HCT116 (cell line): ENCODE data around the gene LRRTM3. TPM values are rescaled to one million over a fixed set of nuclear protein-coding genes. Genes with fewer than 3 reads are reported as not detected.

Experiments used
- ATAC-seq: fragments of 200-7000 bp; cut with Tn5 transposase; 2 replicates; pipeline ENCODE4 v1.9.1; 2020; ENCODE audit warnings: mild to moderate bottlenecking, moderate library complexity
- BruUV-seq: library from RNA; stranded (reverse); fragments of 400-500 nt; replicated peaks from 2 replicates; lab custom pipeline; 2021; lab: Mats Ljungman, UMichigan
- CTCF ChIA-PET: fragments of 300-600 bp; sonication (Branson Sonifier 250); formaldehyde crosslinking; loops from one replicate; lab custom pipeline; 2021; ENCODE audit warnings: antibody characterized with exemption; lab: Charles Lee
- POLR2A ChIA-PET: fragments of 300-600, 350-600 bp; sonication (Branson Sonifier 250); formaldehyde crosslinking; loops from one replicate; lab custom pipeline; 2021; ENCODE audit warnings: antibody characterized with exemption; lab: Charles Lee
- RAD21 ChIA-PET, 2 experiments: fragments of 300-600 bp; sonication (Branson Sonifier 250); formaldehyde crosslinking; loops; one replicate each; lab custom pipeline; 2023; ENCODE audit warnings: low total read pairs in 2 of 2; ENCODE audit not compliant: uncharacterized antibody in 2 of 2, unreplicated experiment in 2 of 2, low non-redundant PET in 1 of 2; lab: Charles Lee
- DNase-seq: peaks from one replicate; pipeline ENCODE4 v3.0.0-alpha.2; 2010; ENCODE audit warnings: low read depth, low spot score
- H2AFZ ChIP-seq: fragments of 200-600 bp; shearing (Covaris generic), sonication (generic); 2 replicates; pipeline ENCODE4 v1.6.1; 2017; ENCODE audit warnings: low read depth, mixed run types, mixed read lengths, antibody characterized with exemption, low read length; ENCODE audit not compliant: poor library complexity, severe bottlenecking
- H3K27ac ChIP-seq: 2 replicates; pipeline ENCODE4 v1.5.1; 2012; ENCODE audit warnings: low read depth, low read length
- H3K27me3 ChIP-seq: fragments of 200-600 bp; sonication (generic); 2 replicates; pipeline ENCODE4 v1.6.1; 2016; ENCODE audit warnings: mixed run types, low read length, mixed read lengths; ENCODE audit not compliant: insufficient read depth
- H3K36me3 ChIP-seq, 2 experiments: fragments of 200-500 bp in 1 of 2; fragments of 200-600 bp in 1 of 2; sonication (Bioruptor generic) in 1 of 2; sonication (generic) in 1 of 2; 2 replicates each; pipeline versions ENCODE4 v1.5.1 to v1.6.1; 2014 to 2016; ENCODE audit warnings: low read length in 2 of 2, inconsistent platforms in 1 of 2, mixed read lengths in 1 of 2, mixed run types in 1 of 2; ENCODE audit not compliant: insufficient read depth in 2 of 2, control insufficient read depth in 1 of 2
- H3K4me1 ChIP-seq, 2 experiments: fragments of 200-600 bp in 1 of 2; sonication (generic) in 1 of 2; 2 replicates each; pipeline versions ENCODE4 v1.5.1 to v1.6.1; 2012 to 2017; ENCODE audit warnings: low read length in 2 of 2, inconsistent platforms in 1 of 2, mild to moderate bottlenecking in 1 of 2, mixed read lengths in 1 of 2, mixed run types in 1 of 2, moderate library complexity in 1 of 2; ENCODE audit not compliant: insufficient read depth in 2 of 2, control insufficient read depth in 1 of 2
- H3K4me2 ChIP-seq: fragments of 200-600 bp; sonication (generic); 2 replicates; pipeline ENCODE4 v1.6.1; 2017; ENCODE audit warnings: mixed run types, low read length, mixed read lengths
- H3K4me3 ChIP-seq, 2 experiments: fragments of 200-600 bp in 1 of 2; sonication (generic) in 1 of 2; replicated peaks in 1 of 2; 2 replicates each; pipeline ENCODE4 v1.5.1; 2011 to 2016; ENCODE audit warnings: low read length in 2 of 2, control low read depth in 1 of 2, low read depth in 1 of 2, mild to moderate bottlenecking in 1 of 2, mixed read lengths in 1 of 2, mixed run types in 1 of 2
- H3K79me2 ChIP-seq: fragments of 200-600 bp; sonication (generic); 2 replicates; pipeline ENCODE4 v1.6.1; 2017; ENCODE audit warnings: mild to moderate bottlenecking, mixed run types, low read length, moderate library complexity, mixed read lengths; ENCODE audit not compliant: insufficient read depth
- H3K9ac ChIP-seq: fragments of 200-600 bp; sonication (generic); 2 replicates; pipeline ENCODE4 v1.6.1; 2016; ENCODE audit warnings: low read length, mixed read lengths
- H3K9me2 ChIP-seq: fragments of 200-600 bp; sonication (generic), shearing (Covaris generic); 2 replicates; pipeline ENCODE4 v1.6.1; 2017; ENCODE audit warnings: mixed run types, mild to moderate bottlenecking, moderate library complexity; ENCODE audit not compliant: insufficient read depth
- H3K9me3 ChIP-seq, 2 experiments: fragments of 200-500 bp in 1 of 2; fragments of 200-600 bp in 1 of 2; sonication (Bioruptor generic) in 1 of 2; sonication (generic) in 1 of 2; 2 replicates each; pipeline ENCODE4 v1.6.1; 2014 to 2017; ENCODE audit warnings: low read length in 2 of 2, mixed read lengths in 2 of 2, inconsistent platforms in 1 of 2, low read depth in 1 of 2, mild to moderate bottlenecking in 1 of 2, mixed run types in 1 of 2, moderate library complexity in 1 of 2; ENCODE audit not compliant: control insufficient read depth in 1 of 2, insufficient read depth in 1 of 2
- H4K20me1 ChIP-seq: fragments of 200-600 bp; sonication (generic), shearing (Covaris generic); 2 replicates; pipeline ENCODE4 v1.6.1; 2017; ENCODE audit warnings: mixed run types, mild to moderate bottlenecking, moderate library complexity; ENCODE audit not compliant: insufficient read depth
- CEBPB ChIP-seq: IDR thresholded peaks from 2 replicates; pipeline ENCODE4 v1.6.1; 2012; ENCODE audit warnings: low read depth
- EGR1 ChIP-seq: IDR thresholded peaks from 2 replicates; pipeline ENCODE4 v1.6.1; 2012; ENCODE audit warnings: low read depth
- EZH2 ChIP-seq: fragments of 200-600 bp; sonication (generic); IDR thresholded peaks from 2 replicates; pipeline ENCODE4 v1.6.1; 2017; ENCODE audit warnings: antibody characterized with exemption, mixed run types
- FOSL1 ChIP-seq: IDR thresholded peaks from 2 replicates; pipeline ENCODE4 v1.6.1; 2012; ENCODE audit warnings: low read depth
- MAX ChIP-seq: IDR thresholded peaks from 2 replicates; pipeline ENCODE4 v1.6.1; 2012
- POLR2A ChIP-seq: IDR thresholded peaks from 2 replicates; pipeline ENCODE4 v1.7.0; 2011; ENCODE audit warnings: borderline replicate concordance; ENCODE audit not compliant: insufficient read depth, insufficient read length; ENCODE audit errors: extremely low read depth
- POLR2AphosphoS5 ChIP-seq: IDR thresholded peaks from 2 replicates; pipeline ENCODE4 v1.6.1; 2011; ENCODE audit warnings: mild to moderate bottlenecking, low read depth, low read length, moderate library complexity
- RAD21 ChIP-seq: IDR thresholded peaks from 2 replicates; pipeline ENCODE4 v1.6.1; 2012; ENCODE audit warnings: low read depth, mild to moderate bottlenecking
- SRF ChIP-seq: IDR thresholded peaks from 2 replicates; pipeline ENCODE4 v1.6.1; 2012; ENCODE audit warnings: low read depth
- TCF7L2 ChIP-seq: IDR thresholded peaks from 2 replicates; pipeline ENCODE4 v1.7.0; 2011; ENCODE audit warnings: borderline replicate concordance, inconsistent platforms; ENCODE audit not compliant: insufficient read depth, insufficient read length; ENCODE audit errors: extremely low read depth
- YY1 ChIP-seq: IDR thresholded peaks from 2 replicates; pipeline ENCODE4 v1.6.1; 2011; ENCODE audit warnings: low read length, low read depth, moderate library complexity, mild to moderate bottlenecking; ENCODE audit not compliant: insufficient replicate concordance; ENCODE audit errors: extremely low read depth
- intact Hi-C: fragments of 100-400 bp; cut with micrococcal nuclease; formaldehyde crosslinking; loops from 2 replicates; pipeline ENCODE4 v1.10.0; 2022
- total RNA-seq: library from RNA; stranded (reverse); gene quantifications from one replicate; pipeline ENCODE4 v1.2.1, GENCODE V29; 2021; ENCODE audit not compliant: unreplicated experiment

Gene LRRTM3
- total RNA-seq, 1 experiment from 2014 or later, result not detected

- no peak for TF ChIP-seq EGR1
- TF ChIP-seq SRF, result no peak
- TF ChIP-seq TCF7L2, result no peak
- no peak for TF ChIP-seq MAX
- TF ChIP-seq RAD21, result no peak
- no peaks in the 10 kb centered on the region for H3K79me2 ChIP-seq
- intact Hi-C loops, result loop anchor here (10.0 kb wide), 1 partner anchor 290 kb away; no protein-coding TSS in a partner anchor
- H3K27ac ChIP-seq, result no peak overlapping the region
- no TSS peak for BruUV-seq
- H4K20me1 ChIP-seq, result no peaks in the 10 kb centered on the region
- H3K9me2 ChIP-seq, result no peaks in the 10 kb centered on the region
- no peak overlapping the region for H3K9ac ChIP-seq
- H3K4me1 ChIP-seq, result no peaks in the 10 kb centered on the region
- H3K4me2 ChIP-seq, result no peak overlapping the region
- ATAC-seq (no peak), DNase-seq (no peak)
- CTCF ChIA-PET, result interaction anchor here (1.2 to 1.5 kb wide), 4 partner anchors 8 to 596 kb away, joined by 3 to 8 read pairs (median 4); no protein-coding TSS in a partner anchor
- no peak overlapping the region for H3K4me3 ChIP-seq
- no peaks in the 10 kb centered on the region for H3K36me3 ChIP-seq
- no peaks in the 10 kb centered on the region for H3K9me3 ChIP-seq
- no peaks in the 10 kb centered on the region; the same call in 1 of the 2 replicates for H3K27me3 ChIP-seq
- H2AFZ ChIP-seq, result no peak overlapping the region
- POLR2A ChIA-PET, result no interaction called here
- RAD21 ChIA-PET, result no interaction called here
Measured at GRCh38 chr10:66924674-66925345, 1.0 kb upstream of the LRRTM3 start.

- CTCF ChIA-PET, result interaction anchor here (0.6 to 1.5 kb wide), 6 partner anchors 9 to 888 kb away, joined by 3 to 8 read pairs (median 4); no protein-coding TSS in a partner anchor
- H3K36me3 ChIP-seq, result no peaks in the 10 kb centered on the region
- no peaks in the 10 kb centered on the region for H3K4me1 ChIP-seq
- intact Hi-C loops, result loop anchor here (10.0 kb wide), 1 partner anchor 291 kb away; no protein-coding TSS in a partner anchor
- no TSS peak for BruUV-seq
- no peak overlapping the region for H3K27ac ChIP-seq
- H4K20me1 ChIP-seq, result no peaks in the 10 kb centered on the region
- H3K9me2 ChIP-seq, result no peaks in the 10 kb centered on the region
- POLR2A ChIA-PET, result no interaction called here
- no peaks in the 10 kb centered on the region for H3K9me3 ChIP-seq
- no peaks in the 10 kb centered on the region; the same call in 1 of the 2 replicates for H3K27me3 ChIP-seq
- no peak overlapping the region for H3K9ac ChIP-seq
- TF ChIP-seq CEBPB (no peak), YY1 (no peak), POLR2AphosphoS5 (no peak), FOSL1 (no peak), POLR2A (no peak), EZH2 (no peak)
- peak overlapping the region; percentile 19 for H2AFZ ChIP-seq
- DNase-seq, result no peak
- RAD21 ChIA-PET, result no interaction called here
- ATAC-seq, result no peak; the same call in 1 of the 2 replicates
- no peak overlapping the region for H3K4me3 ChIP-seq
- no peaks in the 10 kb centered on the region for H3K79me2 ChIP-seq
- H3K4me2 ChIP-seq, result peak overlapping the region; percentile 60
Measured at GRCh38 chr10:66925373-66925772, 463 bp upstream of the LRRTM3 start.
